ENCODE measurements around the gene PYGB.

DNA sequence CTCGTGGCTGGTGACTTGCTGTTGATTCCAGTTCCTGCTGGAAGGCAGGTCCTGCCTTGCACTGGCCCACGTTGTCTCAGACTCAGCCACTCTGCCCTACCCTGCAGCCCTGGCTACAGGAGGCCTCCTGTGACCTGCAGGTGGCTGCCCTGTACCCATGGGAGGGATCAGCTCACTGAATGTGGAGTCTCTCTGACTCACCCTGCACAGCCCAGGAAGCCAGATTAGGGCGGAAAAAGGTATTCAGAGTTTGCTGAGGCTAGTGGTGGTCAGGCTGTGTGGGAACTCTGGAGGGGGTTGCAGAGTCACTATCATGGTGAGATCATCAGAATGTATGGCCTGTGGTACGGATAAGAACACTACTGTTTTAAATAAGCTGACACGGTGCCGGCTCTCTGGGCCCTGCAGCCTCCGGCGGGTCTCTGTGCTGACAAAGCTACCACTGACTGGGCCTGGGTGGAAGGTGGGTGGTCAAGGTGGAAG lies 24.7 kb upstream of the PYGB start:
- TF ChIP-seq POLR2AphosphoS5 (IDR thresholded peaks at IDR 0.05; ENCODE audit: low read depth, low read length) = no peak
- TF ChIP-seq POLR2A (IDR thresholded peaks at IDR 0.05; ENCODE audit: low read depth, low read length) = no peak
- no peak for TF ChIP-seq TAF1 (IDR thresholded peaks at IDR 0.05; ENCODE audit: low read depth, low read length)
- no peak for TF ChIP-seq PAX5 (IDR thresholded peaks at IDR 0.05; ENCODE audit: insufficient read depth, low read length, severe bottlenecking)
- TF ChIP-seq SPI1 (IDR thresholded peaks at IDR 0.05; ENCODE audit: low read depth, low read length) = no peak
- no peak for TF ChIP-seq POU2F2 (IDR thresholded peaks at IDR 0.05; ENCODE audit: low read depth, low read length)
